ENCODE results near the gene SMC5. TPM values are rescaled to one million over a fixed set of nuclear protein-coding genes. Genes with fewer than 3 reads are reported as not detected.

SMC5 gene
- total and polyA plus RNA-seq, 2 of the 8 experiments (the other 6 are each of a cell fraction or from before 2014, with no cell fraction given): 4.5 to 22.6 TPM

DNA sequence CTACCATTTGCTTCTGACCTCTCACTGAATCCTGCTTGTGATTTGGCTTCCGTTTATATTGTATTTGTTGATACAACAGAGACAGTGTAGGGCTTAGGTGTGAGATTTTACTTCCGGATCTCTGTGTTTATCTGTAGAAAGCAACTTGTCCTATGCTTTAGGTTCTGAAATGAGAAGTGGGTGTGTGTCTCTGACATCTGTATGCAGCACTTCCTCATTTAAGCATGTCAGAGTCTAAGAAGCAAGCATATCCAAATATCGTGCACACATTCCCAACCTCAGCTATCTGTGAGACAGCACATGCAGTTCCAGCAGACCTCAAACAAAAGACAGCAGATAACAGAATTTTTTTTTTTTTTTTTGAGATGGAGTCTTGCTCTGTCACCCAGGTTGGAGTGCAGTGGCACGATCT is 139.4 kb downstream of the SMC5 start:
- no peaks in the 10 kb centered on the region for H3K79me2 ChIP-seq (ENCODE audit: control insufficient read depth in 1 of 2, insufficient read depth in 2 of 2, low read length in 2 of 2)
- 82% methylated on average over 3 of the region's 4 CpGs; no CpG with 5 or more reads in 1 of the 2 experiments for WGBS, 2 experiments (ENCODE audit: extremely low coverage in 1 of 2, insufficient coverage in 1 of 2, insufficient read length in 1 of 2, insufficient replicate concordance in 2 of 2, low coverage in 1 of 2, low lambda C conversion rate in 2 of 2, missing lambda C conversion rate in 1 of 2)
- H3K23ac ChIP-seq (ENCODE audit: insufficient read length): no peak overlapping the region

More for the DNA sequence above, 139.4 kb downstream of the SMC5 start:
- DNase-seq (ENCODE audit: low read depth in 1 of 2, low spot score in 2 of 2) (no peak), FAIRE-seq (no peak)
- Histone ChIP-seq H3K36me3 (ENCODE audit: control insufficient read depth in 2 of 4, insufficient read depth in 4 of 4, low read length in 3 of 4) (no peaks in the 10 kb centered on the region), H3K14ac (ENCODE audit: insufficient read length) (no peak overlapping the region), H2BK20ac (ENCODE audit: low read length) (no peak overlapping the region), H4K20me1 (replicated peaks in 1 of 2; ENCODE audit: control insufficient read depth in 1 of 2, insufficient read depth in 2 of 2, low read length in 2 of 2) (peaks cover 0 to 1% of the 10 kb centered on the region in 2 experiments), H3K9ac (replicated peaks in 1 of 4; ENCODE audit: extremely low read depth in 1 of 4, low read depth in 3 of 4, low read length in 3 of 4) (no peak overlapping the region), H3K9me3 (ENCODE audit: insufficient read depth in 2 of 2, low read depth in 1 of 2, low read length in 1 of 2) (no peaks in the 10 kb centered on the region), H3K27ac (ENCODE audit: low read depth, low read length) (no peak overlapping the region), H3K4me2 (ENCODE audit: insufficient read depth in 1 of 2, low read depth in 2 of 2, low read length in 2 of 2) (no peak overlapping the region), H3K4me3 (ENCODE audit: extremely low read depth in 1 of 4, insufficient read depth in 2 of 4, low read depth in 3 of 4, low read length in 4 of 4) (no peak overlapping the region), H2BK15ac (ENCODE audit: low read length) (no peak overlapping the region), H3K27me3 (replicated peaks in 1 of 4; ENCODE audit: control insufficient read depth in 3 of 4, extremely low read depth in 1 of 4, insufficient read depth in 3 of 4, low read length in 3 of 4) (0 out of 7 replicates have a peak, but pooled peaks cover 0 to 3% (median 0%) of the 10 kb centered on the region in 4 experiments), H3K18ac (ENCODE audit: extremely low read depth, low read length) (no peak overlapping the region), H4K91ac (replicated peaks; ENCODE audit: insufficient read length, low read length) (no peak overlapping the region), H3K4ac (replicated peaks; ENCODE audit: insufficient read length, low read depth, low read length) (no peak overlapping the region), H3K23me2 (ENCODE audit: low read depth, low read length) (no peaks in the 10 kb centered on the region), H3K79me1 (ENCODE audit: low read depth, low read length) (no peaks in the 10 kb centered on the region), H4K8ac (ENCODE audit: extremely low read depth, insufficient read depth, low read length) (no peak overlapping the region), H3K4me1 (replicated peaks in 1 of 4; ENCODE audit: control insufficient read depth in 3 of 4, insufficient read depth in 4 of 4, low read length in 3 of 4) (no peaks in the 10 kb centered on the region), H2BK120ac (replicated peaks; ENCODE audit: low read depth, low read length) (no peak overlapping the region), H2AK5ac (ENCODE audit: low read depth, low read length) (no peak overlapping the region), H2BK5ac (ENCODE audit: low read depth, low read length) (no peak overlapping the region), H3K56ac (replicated peaks; ENCODE audit: insufficient read length, low read depth, low read length) (no peak overlapping the region), H2BK12ac (ENCODE audit: low read depth, low read length) (no peak overlapping the region), H2AFZ (ENCODE audit: low read length) (no peak overlapping the region), H4K5ac (ENCODE audit: insufficient read length, low read depth, low read length) (no peak overlapping the region)
- POLR2A ChIA-PET (ENCODE audit: partially characterized antibody): no interaction called here
- TF ChIP-seq SP1 (IDR thresholded peaks at IDR 0.05; ENCODE audit: low read depth, low read length) (no peak), TBP (IDR thresholded peaks at IDR 0.05; ENCODE audit: low read depth, low read length) (no peak), JUN (IDR thresholded peaks at IDR 0.05; ENCODE audit: low read depth, low read length) (no peak), SAP30 (IDR thresholded peaks at IDR 0.05; ENCODE audit: insufficient read depth, insufficient replicate concordance, low read length) (no peak), GABPA (IDR thresholded peaks at IDR 0.05; ENCODE audit: borderline replicate concordance, insufficient read depth, low read length) (no peak), YY1 (IDR thresholded peaks at IDR 0.05; ENCODE audit: low read depth, low read length) (no peak)
- CTCF ChIA-PET (ENCODE audit: partially characterized antibody): interaction anchor here (0.6 to 1.8 kb wide), 3 partner anchors 27 to 204 kb away, joined by 3 to 10 read pairs (median 4); no protein-coding TSS in a partner anchor
